ENCODE measurements around the gene PVR. TPM values are rescaled to one million over a fixed set of nuclear protein-coding genes. Genes with fewer than 3 reads are reported as not detected.

The PVR gene
- total RNA-seq, 1 donor from 2014 or later, result 15.7 TPM

Other genes with a start within 250 kb of the PVR start
- 7.3 TPM for gene ZNF285, start 242.3 kb upstream of the PVR start, total RNA-seq
- 6.8 TPM for gene ZNF229, start 195.4 kb upstream of the PVR start, total RNA-seq
- 5.7 TPM for gene ZNF180, start 143.4 kb upstream of the PVR start, total RNA-seq
- gene CEACAM20, start 114.2 kb upstream of the PVR start, total RNA-seq, result not detected
- not detected for gene IGSF23, start 30.3 kb upstream of the PVR start, total RNA-seq
- 2.6 TPM for gene CEACAM19, start 27.6 kb downstream of the PVR start, total RNA-seq
- 1.0 TPM for gene CEACAM16, start 55.2 kb downstream of the PVR start, total RNA-seq
- gene BCL3, start 104.8 kb downstream of the PVR start, total RNA-seq, result 3.1 TPM
- gene CBLC, start 134.0 kb downstream of the PVR start, total RNA-seq, result not detected
- gene BCAM, start 165.2 kb downstream of the PVR start, total RNA-seq, result 89.8 TPM
- 31.8 TPM for gene NECTIN2, start 202.4 kb downstream of the PVR start, total RNA-seq
- 22.4 TPM for gene TOMM40, start 247.3 kb downstream of the PVR start, total RNA-seq

All from skeletal muscle tissue (tissue), 1 donor.